HG02588 (cell line): ENCODE results near the gene RALGPS2.

Experiments
- ATAC-seq: cut with Tn5 transposase; IDR thresholded peaks from one replicate; pipeline ENCODE4 v1.9.1; 2021; ENCODE audit warnings: mild to moderate bottlenecking, moderate library complexity; ENCODE audit not compliant: unreplicated experiment

RALGPS2 gene

GRCh38 chr1:178857126-178857525 lies 132.1 kb downstream of the RALGPS2 start:
- ATAC-seq: no peak

- ATAC-seq: no peak
These were observed 137.4 kb downstream of the RALGPS2 start for GRCh38 chr1:178862416-178862815.

- no peak for ATAC-seq
These were observed 137.8 kb downstream of the RALGPS2 start for GRCh38 chr1:178862864-178863263.

- no peak for ATAC-seq
These were observed 139.3 kb downstream of the RALGPS2 start for GRCh38 chr1:178864326-178864725.

GRCh38 chr1:178867670-178868069 lies 142.6 kb downstream of the RALGPS2 start:
- ATAC-seq: no peak

- ATAC-seq: no peak
These were observed 143.7 kb downstream of the RALGPS2 start for GRCh38 chr1:178868706-178869105.

GRCh38 chr1:178869119-178869697 lies 144.2 kb downstream of the RALGPS2 start:
- no peak for ATAC-seq

GRCh38 chr1:178870221-178870620 lies 145.2 kb downstream of the RALGPS2 start:
- no peak for ATAC-seq

- no peak for ATAC-seq
These were observed 145.9 kb downstream of the RALGPS2 start, which contains the start of gene ANGPTL1 for GRCh38 chr1:178870944-178871343. Gene ANGPTL1, minus strand, starts transcription at chr1:178871077. Its CDS starts 5,301 bp downstream, at chr1:178865776.

- ATAC-seq: no peak
These were observed 146.7 kb downstream of the RALGPS2 start for GRCh38 chr1:178871551-178872320.

GRCh38 chr1:178874966-178875365 lies 149.9 kb downstream of the RALGPS2 start:
- no peak for ATAC-seq

- ATAC-seq: no peak
These were observed 150.9 kb downstream of the RALGPS2 start for GRCh38 chr1:178875936-178876335.

- no peak for ATAC-seq
These were observed 152.9 kb downstream of the RALGPS2 start for GRCh38 chr1:178877896-178878295.

GRCh38 chr1:178881950-178882349 lies 156.9 kb downstream of the RALGPS2 start:
- no peak for ATAC-seq

GRCh38 chr1:178885869-178886268 lies 160.8 kb downstream of the RALGPS2 start:
- no peak for ATAC-seq

GRCh38 chr1:178886551-178886950 lies 161.5 kb downstream of the RALGPS2 start:
- ATAC-seq: no peak

- no peak for ATAC-seq
These were observed 170.9 kb downstream of the RALGPS2 start for GRCh38 chr1:178895928-178896327.

GRCh38 chr1:178898401-178898800 lies 173.4 kb downstream of the RALGPS2 start:
- no peak for ATAC-seq

GRCh38 chr1:178899402-178899801 lies 174.4 kb downstream of the RALGPS2 start:
- ATAC-seq: no peak

GRCh38 chr1:178901482-178902125 lies 176.6 kb downstream of the RALGPS2 start:
- no peak for ATAC-seq

GRCh38 chr1:178908358-178908757 lies 183.3 kb downstream of the RALGPS2 start:
- no peak for ATAC-seq

GRCh38 chr1:178910023-178910422 lies 185.0 kb downstream of the RALGPS2 start:
- no peak for ATAC-seq
